GM21528 (cell line): ENCODE results near the gene PPP4R2.

Experiments
- ATAC-seq: cut with Tn5 transposase; IDR thresholded peaks from one replicate; pipeline ENCODE4 v1.9.1; 2021; ENCODE audit warnings: mild to moderate bottlenecking, moderate library complexity; ENCODE audit not compliant: unreplicated experiment, low FRiP score

PPP4R2 gene

GRCh38 chr3:73018790-73019441, 22.3 kb downstream of the PPP4R2 start:
- no peak for ATAC-seq

- ATAC-seq = no peak
Observed at GRCh38 chr3:73021301-73021835, 24.8 kb downstream of the PPP4R2 start.

GRCh38 chr3:73024836-73025235, 28.2 kb downstream of the PPP4R2 start:
- no peak for ATAC-seq

GRCh38 chr3:73026111-73026759, 29.6 kb downstream of the PPP4R2 start:
- no peak for ATAC-seq

- ATAC-seq = no peak
Observed at GRCh38 chr3:73026760-73027113, 30.1 kb downstream of the PPP4R2 start.

- no peak for ATAC-seq
Observed at GRCh38 chr3:73028803-73029202, 32.2 kb downstream of the PPP4R2 start.

GRCh38 chr3:73029321-73029796, 32.7 kb downstream of the PPP4R2 start:
- ATAC-seq = no peak

GRCh38 chr3:73030073-73030597, 33.5 kb downstream of the PPP4R2 start:
- no peak for ATAC-seq

- no peak for ATAC-seq
Observed at GRCh38 chr3:73031573-73032103, 35.0 kb downstream of the PPP4R2 start.

GRCh38 chr3:73036694-73037591, 40.3 kb downstream of the PPP4R2 start:
- ATAC-seq = no peak

- no peak for ATAC-seq
Observed at GRCh38 chr3:73041537-73041936, 44.9 kb downstream of the PPP4R2 start.

- no peak for ATAC-seq
Observed at GRCh38 chr3:73043414-73043813, 46.8 kb downstream of the PPP4R2 start.

- no peak for ATAC-seq
Observed at GRCh38 chr3:73045391-73045790, 48.8 kb downstream of the PPP4R2 start.

GRCh38 chr3:73046195-73046594, 49.6 kb downstream of the PPP4R2 start:
- no peak for ATAC-seq

GRCh38 chr3:73049319-73049718, 52.7 kb downstream of the PPP4R2 start:
- no peak for ATAC-seq

GRCh38 chr3:73052857-73053256, 56.2 kb downstream of the PPP4R2 start:
- no peak for ATAC-seq

- ATAC-seq = no peak
Observed at GRCh38 chr3:73055583-73055982, 59.0 kb downstream of the PPP4R2 start.

- ATAC-seq = no peak
Observed at GRCh38 chr3:73056014-73056844, 59.6 kb downstream of the PPP4R2 start.

- no peak for ATAC-seq
Observed at GRCh38 chr3:73056845-73057150, 60.2 kb downstream of the PPP4R2 start.

GRCh38 chr3:73060302-73060723, 63.7 kb downstream of the PPP4R2 start:
- ATAC-seq = no peak
